HPDE6-E6E7 (cell line): ENCODE data around the gene APCDD1.
"Not testable (repeated sequence)": the region's sequence is repeated elsewhere in the genome, so short reads cannot be mapped to it uniquely, and the experiment has no call there.

ENCODE experiments used
- DNase-seq: peaks from one replicate; pipeline ENCODE4 v3.0.0; 2011; ENCODE audit warnings: missing footprints; ENCODE audit errors: extremely low spot score

APCDD1 gene

GRCh38 chr18:10490401-10491165, 36.1 kb downstream of the APCDD1 start:
- no peak for DNase-seq

- DNase-seq: no peak
Observed at GRCh38 chr18:10495936-10496335, 41.5 kb downstream of the APCDD1 start.

DNA sequence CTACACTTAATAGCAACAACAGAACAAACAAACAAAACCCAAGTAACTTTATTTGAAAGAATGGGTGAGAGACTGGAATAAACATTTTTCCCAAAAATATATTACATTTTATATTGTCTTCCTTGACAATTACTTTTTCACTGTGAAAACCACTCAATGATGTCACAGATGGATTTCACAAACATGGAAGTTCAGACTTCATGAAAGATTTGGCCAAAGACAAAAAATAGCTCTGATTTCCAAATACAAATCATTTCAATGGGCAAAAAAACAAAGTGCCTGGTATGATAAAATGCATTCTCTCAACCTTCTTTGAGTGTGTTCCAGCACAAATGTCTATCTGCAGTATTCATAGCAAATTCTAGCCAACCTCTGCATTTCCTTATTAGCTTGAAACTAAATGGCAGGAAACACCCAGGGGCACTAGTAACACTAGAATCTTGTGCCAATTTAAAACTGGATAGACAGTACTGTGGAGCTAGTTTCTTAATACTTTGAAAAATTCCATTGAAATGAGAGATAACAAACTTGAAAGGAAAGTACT, 42.8 kb downstream of the APCDD1 start:
- no peak for DNase-seq

GRCh38 chr18:10499230-10499629, 44.8 kb downstream of the APCDD1 start:
- no peak for DNase-seq

DNA sequence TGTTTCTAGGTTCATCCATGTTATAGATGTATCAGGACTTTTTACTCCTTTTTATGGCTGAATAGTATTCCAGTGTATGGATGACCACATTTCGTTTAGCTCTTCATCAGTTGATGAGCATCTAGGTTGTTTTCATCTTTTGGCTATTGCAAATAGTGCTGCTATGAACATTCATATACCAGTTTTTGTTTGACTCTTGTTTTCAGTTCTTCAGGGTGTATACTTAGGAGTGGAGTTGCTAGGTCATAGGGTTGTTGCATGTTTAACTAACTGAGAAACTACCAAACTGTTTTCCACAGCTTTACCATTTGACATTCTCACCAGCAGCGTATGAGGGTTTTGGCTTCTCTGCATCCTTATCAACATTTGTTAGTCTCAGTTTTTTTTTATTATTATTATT, 45.6 kb downstream of the APCDD1 start:
- no peak for DNase-seq

DNA sequence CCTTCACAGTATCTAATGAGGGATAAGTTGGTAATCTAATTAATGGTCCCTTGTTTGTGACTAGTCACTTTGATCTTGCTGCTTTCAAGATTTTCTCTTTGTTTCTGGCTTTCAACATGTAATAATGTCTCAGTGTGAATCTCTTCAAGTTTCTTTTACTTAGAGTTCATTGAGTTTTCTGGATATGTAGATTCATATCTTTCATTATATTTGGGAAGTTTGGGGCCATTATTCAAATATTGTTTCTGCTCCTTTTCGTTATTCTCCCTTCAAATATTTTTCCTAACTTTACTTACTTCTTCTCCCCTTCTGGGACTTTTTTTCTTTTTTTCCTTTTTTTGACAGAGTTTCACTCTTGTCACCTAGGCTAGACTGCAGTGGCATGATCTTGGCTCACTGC, 50.3 kb downstream of the APCDD1 start:
- DNase-seq: no peak

DNA sequence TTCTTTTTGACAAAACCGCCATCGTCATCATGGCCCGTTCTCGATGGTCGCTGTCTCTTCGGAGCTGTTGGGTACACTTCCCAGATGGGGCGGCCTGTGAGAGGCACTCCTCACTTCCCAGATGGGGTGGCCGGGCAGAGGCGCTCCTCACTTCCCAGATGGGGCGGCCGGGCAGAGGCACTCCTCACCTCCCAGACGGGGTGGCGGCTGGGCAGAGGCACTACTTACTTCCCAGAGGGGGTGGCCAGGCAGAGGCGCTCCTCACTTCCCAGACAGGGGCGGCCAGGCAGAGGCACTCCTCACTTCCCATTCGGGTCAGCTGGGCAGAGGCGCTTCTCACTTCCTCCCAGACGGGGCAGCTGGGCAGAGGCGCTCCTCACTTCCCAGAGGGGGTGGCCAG, 51.5 kb downstream of the APCDD1 start:
- not testable (repeated sequence) for DNase-seq

DNA sequence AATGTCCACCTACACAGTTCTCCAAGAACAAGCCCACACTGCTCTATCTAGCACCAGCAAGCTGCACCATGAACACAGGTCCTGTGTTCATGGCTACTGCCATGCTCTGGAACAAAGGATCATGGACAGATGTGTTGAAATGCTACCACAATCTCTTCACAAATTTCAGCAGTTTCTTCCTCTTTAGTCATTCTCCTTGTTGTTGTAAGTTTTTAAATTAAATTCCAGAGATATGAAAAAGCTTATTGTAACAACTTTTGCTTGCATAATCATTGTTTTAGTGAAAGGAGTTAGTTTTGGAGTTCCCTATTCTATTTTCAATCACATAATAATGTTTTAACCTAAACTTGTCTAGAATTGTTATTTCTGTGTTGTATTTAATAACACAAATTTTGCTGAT, 54.2 kb downstream of the APCDD1 start:
- no peak for DNase-seq

GRCh38 chr18:10511236-10511635, 56.8 kb downstream of the APCDD1 start:
- DNase-seq: no peak

GRCh38 chr18:10514082-10514481, 59.6 kb downstream of the APCDD1 start:
- no peak for DNase-seq

DNA sequence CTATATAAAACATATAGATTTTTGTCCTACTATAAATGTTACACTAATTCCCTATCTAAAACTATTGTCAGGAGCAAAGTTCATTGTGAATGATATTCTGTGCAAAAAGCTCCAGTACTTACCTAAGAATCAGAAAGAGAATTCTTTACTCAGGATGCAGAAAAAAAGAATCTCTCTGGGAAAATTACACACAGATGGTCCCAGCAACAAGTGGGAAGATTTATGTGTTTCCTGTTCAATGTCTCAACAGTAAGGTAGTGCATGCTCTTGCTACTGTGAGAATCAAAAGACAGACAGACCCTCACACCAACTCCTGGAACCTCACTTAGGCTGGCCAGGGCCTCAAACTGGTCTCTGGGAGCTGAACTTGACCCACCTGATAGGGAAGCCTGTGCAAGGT, 60.2 kb downstream of the APCDD1 start:
- no peak for DNase-seq

- DNase-seq: no peak
Observed at GRCh38 chr18:10515456-10515855, 61.0 kb downstream of the APCDD1 start.

DNA sequence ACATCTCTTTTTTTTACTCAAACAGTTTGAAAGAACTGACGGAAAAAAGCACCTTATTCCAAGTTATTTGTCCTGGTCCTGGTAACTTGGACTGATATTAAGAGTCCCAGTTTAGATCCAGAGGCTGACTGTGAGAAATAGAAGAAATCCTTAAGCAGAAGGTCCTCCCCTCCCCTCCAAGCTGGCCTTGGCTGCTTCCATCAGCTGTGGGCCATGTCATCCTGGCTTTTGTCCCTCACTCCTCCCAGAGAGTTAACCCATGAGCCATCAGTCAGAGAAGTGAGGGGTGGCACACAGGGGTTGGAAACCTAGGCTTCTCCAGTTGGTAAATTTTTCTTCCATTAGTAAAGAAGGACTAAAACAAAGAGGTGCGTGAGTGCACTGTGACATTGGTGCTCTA, 61.6 kb downstream of the APCDD1 start:
- no peak for DNase-seq

GRCh38 chr18:10518595-10519255, 64.3 kb downstream of the APCDD1 start:
- DNase-seq: no peak

DNA sequence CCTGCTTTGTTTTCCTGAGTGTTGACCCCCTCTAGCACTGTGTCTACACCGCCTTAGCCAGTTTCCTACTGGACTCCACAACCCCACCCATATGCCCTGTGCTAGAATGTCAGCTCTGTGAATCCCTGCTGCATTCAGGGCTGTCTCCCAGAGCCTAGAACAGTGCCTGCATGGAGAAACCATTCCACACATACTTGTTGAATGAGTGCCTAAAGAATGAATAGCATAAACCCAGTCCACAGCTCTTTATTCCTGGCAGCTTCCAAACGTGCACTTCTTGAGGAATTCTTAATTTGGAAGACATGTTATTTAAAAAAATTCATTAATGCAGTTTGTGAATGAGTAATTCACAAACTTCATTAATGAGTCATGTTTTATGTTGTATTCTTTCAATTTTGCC, 64.9 kb downstream of the APCDD1 start:
- no peak for DNase-seq

DNA sequence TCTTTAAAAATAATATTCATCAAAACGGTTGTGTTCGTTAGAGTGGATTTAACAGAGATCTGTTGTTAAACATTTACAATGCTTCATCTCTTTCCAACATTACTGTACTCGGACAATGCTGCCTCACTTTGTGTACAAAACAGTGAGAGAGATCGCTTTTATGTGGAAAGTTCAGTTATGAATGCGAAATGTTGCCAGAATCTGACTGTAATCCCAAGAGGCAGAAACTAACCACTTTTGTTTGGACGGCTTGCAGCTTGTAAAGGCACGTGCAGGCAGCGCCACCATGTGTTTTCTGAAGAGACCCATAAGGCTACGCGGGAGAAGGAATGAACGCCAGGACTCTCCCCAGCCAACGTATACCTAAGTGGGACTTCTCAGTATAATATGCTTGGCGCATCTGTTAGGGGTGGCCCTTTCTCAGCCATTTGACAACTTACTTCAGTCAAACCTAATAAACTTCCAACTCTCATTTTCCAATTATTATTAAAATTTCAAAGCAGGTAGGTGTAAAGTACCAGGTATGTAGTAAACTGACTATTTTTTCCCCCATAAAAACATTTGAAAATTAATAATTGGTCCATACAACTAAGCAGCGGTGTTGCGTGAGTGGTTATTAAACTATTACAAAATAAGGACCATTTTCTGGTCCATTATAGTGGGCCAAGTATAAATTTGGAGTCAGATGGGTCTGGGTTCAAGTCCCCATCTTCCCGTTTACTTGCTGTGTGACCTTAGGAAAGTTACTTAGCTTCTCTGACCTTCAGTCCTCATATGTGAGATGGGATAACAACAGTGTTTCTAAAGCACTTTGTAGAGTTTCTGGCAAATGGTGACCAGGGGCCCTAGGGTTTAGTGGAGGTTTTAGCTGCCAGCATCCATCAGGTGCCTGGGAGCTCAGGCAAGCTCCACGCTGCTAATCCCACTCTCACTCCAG, 65.8 kb downstream of the APCDD1 start:
- peak; percentile 78 for DNase-seq

- no peak for DNase-seq
Observed at GRCh38 chr18:10521566-10521965, 67.1 kb downstream of the APCDD1 start.

- DNase-seq: no peak
Observed at GRCh38 chr18:10522574-10522973, 68.1 kb downstream of the APCDD1 start.

DNA sequence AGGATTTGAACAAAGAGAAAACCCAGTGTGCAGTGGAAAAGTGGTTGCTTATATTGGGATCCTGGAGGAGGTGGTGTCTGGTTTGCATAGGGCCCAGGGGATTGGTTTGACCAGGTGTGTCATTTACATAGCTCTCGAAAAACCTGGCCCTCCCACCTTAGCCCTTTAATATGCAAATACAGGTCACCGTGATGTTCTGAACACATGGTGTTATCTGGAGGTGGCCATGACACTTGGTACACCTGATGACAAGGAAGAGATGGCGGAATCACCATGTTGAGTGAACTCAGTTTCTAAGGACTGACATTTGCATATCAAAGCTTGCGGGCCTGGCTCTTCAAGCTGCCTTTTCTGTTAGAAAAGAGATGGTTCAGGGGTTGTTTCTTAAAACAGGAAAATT, 69.1 kb downstream of the APCDD1 start:
- no peak for DNase-seq

DNA sequence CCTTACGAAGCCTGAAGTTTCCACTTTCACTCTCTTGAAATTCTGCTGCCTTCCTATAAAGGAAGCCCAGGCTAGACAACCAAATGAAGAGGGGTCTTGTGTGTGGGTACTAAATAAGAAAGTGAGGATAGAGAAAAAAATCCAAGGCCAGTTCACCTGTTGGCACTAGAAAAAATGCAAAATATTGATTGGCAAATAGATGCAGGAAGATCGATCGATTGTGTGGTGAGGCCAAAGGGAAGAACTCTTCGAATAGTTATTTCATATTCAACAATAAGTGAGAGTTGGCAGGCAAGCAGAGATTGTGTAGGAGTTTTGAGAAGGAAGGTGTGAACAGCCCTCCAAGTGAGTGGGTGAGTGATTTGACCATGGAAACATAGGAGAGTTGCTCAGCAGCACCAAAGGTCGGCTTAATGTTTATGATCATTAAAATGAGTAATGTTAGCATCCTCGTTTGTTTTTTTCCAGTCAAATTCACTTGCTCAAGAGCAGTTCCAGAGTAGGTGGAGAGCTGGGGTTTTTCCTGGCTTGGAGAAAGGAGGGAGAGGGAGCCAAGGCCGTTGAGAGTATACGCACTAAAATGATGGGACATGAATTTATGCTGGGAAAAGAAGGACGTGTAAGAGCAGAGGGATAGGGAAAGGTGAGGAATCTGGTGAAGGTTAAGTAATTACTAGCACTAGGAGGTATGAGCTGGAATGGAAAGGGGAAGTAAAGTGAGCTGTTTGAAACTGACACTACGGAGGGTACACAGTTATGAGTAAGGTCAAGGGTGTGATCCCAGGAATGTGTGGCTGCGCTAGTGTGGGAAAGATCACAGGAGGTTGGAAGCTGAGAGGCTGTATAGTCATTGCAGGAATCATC, 70.3 kb downstream of the APCDD1 start:
- no peak for DNase-seq

- DNase-seq: no peak
Observed at GRCh38 chr18:10525371-10525691, 70.9 kb downstream of the APCDD1 start.
